GM20000 (cell line): Measurements from ENCODE around the gene PLEKHD1.

Experiments used
- DNase-seq: peaks from one replicate; pipeline ENCODE4 v3.0.0; 2012; ENCODE audit warnings: low spot score
- TF ChIP-seq, protein P1 (sequence below): IDR thresholded peaks from 2 replicates; pipeline ENCODE4 v1.5.1; 2012; ENCODE audit warnings: mild to moderate bottlenecking, control low read depth; ENCODE audit errors: extremely low read depth, missing control alignments

Gene PLEKHD1

DNA sequence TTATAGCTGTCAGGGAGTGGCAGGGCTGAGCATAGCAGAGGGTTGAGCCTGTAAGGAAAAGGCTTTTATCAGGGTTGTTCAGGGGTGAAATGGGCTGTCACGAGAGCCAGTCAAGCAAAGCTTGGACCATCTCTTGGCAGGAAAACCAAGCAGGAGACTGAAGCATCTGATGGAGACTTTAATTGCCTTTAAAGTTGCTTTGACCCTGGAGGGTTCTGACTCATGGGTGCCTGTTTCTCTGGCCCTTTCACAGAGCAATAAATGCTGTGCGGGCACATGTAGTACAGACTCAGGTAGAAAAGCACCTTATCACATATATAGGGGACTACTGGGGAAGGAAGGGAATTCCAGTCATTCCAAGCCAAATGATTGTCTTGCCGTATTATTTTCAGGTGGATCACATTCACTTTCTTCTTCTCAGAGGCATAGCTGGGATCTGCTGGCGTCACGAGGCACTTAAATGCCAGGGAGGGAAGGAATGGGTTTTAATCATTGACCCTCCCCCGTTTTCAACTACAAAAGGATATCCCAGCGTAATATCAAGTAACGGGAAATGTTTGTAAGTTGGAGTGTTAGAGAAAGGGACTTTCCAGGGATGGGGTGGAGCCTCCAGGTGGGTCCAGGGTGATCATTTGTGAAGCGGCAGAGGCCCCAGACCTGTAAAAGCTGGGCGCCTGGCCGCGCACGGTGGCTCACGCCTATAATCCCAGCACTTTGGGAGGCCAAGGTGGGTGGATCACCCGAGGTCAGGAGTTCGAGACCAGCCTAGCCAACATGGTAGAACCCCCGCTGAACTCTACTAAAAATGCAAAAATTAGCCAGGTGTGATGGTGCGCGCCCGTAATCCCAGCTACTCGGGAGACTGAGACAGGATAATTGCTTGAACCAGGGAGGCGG is 34.9 kb downstream of the PLEKHD1 start:
- TF ChIP-seq, protein P1, sequence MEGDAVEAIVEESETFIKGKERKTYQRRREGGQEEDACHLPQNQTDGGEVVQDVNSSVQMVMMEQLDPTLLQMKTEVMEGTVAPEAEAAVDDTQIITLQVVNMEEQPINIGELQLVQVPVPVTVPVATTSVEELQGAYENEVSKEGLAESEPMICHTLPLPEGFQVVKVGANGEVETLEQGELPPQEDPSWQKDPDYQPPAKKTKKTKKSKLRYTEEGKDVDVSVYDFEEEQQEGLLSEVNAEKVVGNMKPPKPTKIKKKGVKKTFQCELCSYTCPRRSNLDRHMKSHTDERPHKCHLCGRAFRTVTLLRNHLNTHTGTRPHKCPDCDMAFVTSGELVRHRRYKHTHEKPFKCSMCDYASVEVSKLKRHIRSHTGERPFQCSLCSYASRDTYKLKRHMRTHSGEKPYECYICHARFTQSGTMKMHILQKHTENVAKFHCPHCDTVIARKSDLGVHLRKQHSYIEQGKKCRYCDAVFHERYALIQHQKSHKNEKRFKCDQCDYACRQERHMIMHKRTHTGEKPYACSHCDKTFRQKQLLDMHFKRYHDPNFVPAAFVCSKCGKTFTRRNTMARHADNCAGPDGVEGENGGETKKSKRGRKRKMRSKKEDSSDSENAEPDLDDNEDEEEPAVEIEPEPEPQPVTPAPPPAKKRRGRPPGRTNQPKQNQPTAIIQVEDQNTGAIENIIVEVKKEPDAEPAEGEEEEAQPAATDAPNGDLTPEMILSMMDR: no peak
- no peak for DNase-seq

DNA sequence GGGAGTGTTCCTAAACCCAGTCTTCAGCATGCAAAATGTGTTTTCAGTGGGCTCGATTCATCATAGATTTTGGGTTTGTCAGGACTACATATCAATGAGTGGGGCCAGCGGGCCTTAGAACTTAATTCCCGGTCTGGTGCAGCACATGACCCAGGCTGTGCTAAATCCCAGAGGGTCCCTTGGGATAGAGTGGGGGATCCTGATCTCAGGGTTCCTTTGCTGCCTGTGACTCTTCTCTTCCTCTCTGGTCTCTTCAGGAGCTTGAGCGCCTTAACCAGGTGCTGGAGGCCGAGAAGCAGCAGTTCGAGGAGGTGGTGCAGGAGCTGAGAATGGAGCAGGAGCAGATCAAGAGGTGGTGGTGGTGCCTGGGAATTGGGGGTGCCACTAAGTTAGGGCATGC is 37.5 kb downstream of the PLEKHD1 start:
- TF ChIP-seq, protein P1: no peak
- DNase-seq: no peak

DNA sequence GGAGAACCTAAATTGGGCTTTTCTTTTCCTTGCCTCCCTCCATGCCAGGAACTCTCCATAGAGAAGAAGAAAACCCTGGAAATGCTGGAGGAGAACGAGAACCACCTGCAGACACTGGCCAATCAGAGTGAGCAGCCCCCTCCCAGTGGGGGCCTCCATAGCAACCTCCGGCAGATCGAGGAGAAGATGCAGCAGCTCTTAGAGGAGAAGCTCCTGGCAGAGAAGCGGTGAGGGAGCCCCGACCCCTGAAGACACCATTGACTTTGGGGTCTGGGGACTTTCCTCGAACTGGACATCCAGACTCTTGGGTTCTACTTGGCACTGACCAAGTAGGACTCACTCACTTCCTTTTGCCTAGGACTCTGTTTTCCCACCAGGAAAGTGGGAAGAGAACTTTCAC is 41.4 kb downstream of the PLEKHD1 start:
- DNase-seq: no peak
- TF ChIP-seq, protein P1: no peak

DNA sequence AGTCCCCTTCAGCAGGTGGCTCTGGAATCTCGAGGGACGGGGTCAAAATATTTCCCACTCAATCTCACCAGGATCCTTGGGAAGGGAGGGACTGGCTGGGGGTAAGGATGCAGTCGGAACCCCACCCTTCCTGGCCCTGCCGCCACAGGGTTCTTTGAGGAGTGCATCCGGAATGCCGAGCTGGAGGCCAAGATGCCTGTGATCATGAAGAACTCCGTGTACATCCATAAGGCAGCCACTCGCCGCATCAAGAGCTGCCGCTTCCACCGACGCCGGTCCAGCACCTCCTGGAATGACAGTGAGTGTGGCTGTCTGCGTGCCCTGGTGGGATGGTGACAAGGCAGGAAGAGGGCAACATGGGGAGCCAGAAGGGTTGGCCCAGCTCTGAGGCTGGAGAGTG is 43.1 kb downstream of the PLEKHD1 start:
- TF ChIP-seq, protein P1: no peak
- DNase-seq: no peak

DNA sequence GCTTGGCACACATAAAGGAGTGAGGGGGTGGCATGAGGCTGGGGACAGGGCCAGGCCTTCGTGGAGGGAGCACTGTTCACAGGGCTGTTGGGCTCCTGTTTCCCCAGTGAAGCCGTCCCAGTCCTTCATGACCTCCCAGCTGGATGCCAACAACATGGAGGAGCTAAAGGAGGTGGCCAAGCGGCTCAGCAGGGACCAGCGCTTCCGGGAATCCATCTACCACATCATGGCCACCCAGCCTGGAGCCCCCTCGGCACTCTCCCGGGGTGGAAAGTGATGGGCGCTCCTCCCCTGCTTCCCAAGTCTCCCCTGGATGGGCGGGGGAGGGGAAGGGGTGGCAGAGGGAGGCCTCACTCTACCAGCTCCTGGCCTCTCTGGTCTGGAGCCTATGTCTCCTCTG is 43.6 kb downstream of the PLEKHD1 start:
- TF ChIP-seq, protein P1: no peak
- DNase-seq: no peak

DNA sequence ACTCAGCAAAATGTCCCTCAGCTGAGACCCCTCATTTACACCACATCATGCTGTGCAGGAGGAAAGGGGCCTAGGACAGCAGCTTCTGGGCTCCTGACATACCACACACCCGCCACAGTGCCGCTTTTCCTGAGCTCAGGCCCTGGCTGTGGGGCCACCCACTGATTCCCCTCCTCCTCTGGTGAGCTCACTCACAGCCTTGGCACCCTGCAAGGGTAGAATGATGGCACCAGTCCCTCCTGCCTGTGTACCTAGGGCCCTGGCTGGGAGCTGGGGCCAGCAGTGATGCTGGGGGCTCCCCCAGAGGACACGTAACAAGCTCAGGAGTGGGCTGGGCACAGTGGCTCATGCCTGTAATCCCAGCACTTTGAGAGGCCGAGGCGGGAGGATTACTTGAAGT is 44.4 kb downstream of the PLEKHD1 start:
- DNase-seq: no peak
- TF ChIP-seq, protein P1: no peak

DNA sequence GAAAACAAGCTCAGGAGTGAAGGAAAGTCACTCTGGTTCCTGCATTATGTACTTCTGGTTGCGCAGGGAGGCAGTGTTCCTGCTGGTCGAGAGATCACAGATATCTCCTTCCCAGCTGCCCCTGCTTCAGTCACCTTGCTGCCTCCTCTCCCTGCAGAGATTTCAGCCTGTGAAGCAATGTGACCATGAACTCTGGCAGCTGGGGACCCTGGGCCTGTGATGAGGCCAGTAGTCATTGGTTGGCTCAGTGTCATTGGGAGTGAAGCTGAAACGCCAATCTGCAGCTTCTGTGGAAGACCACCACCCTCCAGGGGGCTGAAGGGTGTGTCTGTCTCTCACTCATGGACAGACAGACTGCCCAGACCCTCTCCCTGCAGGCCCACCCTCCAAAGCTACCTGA is 45.0 kb downstream of the PLEKHD1 start:
- no peak for DNase-seq
- TF ChIP-seq, protein P1: no peak
